Embryonic facial prominence (tissue), 1 donor: ENCODE results near the gene HNRNPCL2.
"Not testable (repeated sequence)": the region's sequence is repeated elsewhere in the genome, so short reads cannot be mapped to it uniquely, and the experiment has no call there.

Experiments
- DNase-seq: peaks from one replicate; pipeline ENCODE4 v3.0.0-alpha.2; 2016; ENCODE audit errors: extremely low spot score

HNRNPCL2 gene

DNA sequence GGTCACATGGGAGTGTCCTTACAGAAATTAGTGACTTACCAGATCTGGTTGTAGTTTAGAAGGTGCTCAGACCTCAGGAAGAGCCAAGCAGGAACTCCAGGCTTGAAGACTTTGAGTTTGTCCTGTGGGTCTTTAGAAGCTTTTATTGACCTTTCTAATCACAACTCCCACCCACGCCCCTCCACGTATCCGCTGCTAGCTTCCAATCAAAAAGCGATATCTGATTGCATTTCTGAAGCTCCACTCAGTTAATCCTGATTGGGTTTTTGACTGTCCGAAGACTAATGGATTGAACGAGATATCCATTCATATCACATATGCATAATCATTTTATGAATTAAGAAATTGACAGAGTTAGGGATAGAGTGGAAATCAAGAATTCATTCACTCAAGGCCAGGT, at the start of gene HNRNPCL2:
HNRNPCL2 (minus strand) TSS at position 101 of the 400 bp plus-strand sequence. CDS start 454 bp downstream, outside the sequence.
- not testable (repeated sequence) for DNase-seq

DNA sequence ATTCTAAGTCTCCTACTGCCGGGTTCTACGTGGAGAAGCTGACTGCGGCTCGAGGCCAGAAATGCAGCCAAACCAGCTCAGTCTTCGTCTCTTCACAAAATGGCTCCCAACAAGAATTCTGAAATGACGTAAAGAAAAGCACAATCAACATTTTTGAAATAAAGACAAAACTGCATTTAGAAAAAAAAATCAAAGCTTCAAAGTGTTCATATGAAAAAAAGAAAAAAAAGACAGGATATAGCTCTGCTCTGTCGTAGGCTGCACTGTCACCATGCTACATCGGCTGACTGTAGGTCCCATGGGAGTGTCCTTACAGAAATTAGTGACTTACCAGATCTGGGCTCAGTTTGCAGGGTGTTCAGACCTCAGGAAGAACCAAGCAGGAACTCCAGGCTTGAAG, 48.9 kb upstream of the HNRNPCL2 start, which contains the start of gene HNRNPCL4:
HNRNPCL4 (minus strand) TSS at position 101 of the 400 bp plus-strand sequence. CDS start 164 bp downstream, outside the sequence.
- not testable (repeated sequence) for DNase-seq

DNA sequence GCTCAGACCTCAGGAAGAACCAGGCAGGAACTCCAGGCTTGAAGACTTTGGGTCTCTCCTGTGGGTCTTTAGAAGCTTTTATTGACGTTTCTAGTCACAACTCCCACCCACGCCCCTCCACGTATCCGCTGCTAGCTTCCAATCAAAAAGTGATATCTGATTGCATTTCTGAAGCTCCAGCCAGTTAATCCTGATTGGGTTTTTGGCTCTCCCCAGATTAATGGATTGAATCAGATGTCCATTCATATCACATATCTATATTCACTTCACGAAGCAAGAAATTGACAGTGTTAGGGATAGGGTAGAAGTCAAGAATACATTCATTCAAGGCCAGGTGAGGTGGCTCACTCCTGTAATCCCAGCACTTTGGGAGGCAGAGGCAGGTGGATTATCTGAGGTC, 39.3 kb upstream of the HNRNPCL2 start, which contains the start of gene PRAMEF26:
PRAMEF26 (minus strand) TSS at position 101 of the 400 bp plus-strand sequence. CDS start 2,914 bp downstream, outside the sequence.
- not testable (repeated sequence) for DNase-seq

DNA sequence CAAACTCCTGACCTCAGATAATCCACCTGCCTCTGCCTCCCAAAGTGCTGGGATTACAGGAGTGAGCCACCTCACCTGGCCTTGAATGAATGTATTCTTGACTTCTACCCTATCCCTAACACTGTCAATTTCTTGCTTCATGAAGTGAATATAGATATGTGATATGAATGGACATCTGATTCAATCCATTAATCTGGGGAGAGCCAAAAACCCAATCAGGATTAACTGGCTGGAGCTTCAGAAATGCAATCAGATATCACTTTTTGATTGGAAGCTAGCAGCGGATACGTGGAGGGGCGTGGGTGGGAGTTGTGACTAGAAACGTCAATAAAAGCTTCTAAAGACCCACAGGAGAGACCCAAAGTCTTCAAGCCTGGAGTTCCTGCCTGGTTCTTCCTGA, 46.2 kb downstream of the HNRNPCL2 start, which contains the start of gene PRAMEF25:
PRAMEF25 (plus strand) TSS at position 301 of the 400 bp plus-strand sequence. CDS start 2,920 bp downstream, outside the sequence.
- DNase-seq: not testable (repeated sequence)
